Measurements from ENCODE around the gene TMA7B.

DNA sequence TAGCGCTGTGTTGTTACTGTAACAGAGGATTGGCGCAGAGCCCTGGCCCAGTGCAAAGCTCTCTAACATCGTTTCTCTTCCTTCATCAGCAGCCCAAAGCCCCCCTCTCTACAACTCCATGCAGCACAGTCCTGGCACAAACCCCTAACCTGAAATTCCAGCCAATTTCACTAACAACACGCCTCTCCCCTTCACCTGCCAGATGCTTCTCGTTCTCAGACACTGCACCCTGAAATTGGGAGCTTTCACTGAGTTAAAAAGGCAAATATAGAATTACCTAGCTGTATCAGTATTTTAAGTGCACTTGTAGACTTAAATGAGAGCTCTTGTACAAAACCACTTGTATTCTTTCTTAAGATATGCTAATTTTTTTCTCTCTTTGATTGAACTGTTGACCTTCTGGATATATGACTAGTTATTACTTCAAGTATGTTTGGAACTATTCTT, 43.0 kb upstream of the TMA7B start:
- TF ChIP-seq, protein P1, sequence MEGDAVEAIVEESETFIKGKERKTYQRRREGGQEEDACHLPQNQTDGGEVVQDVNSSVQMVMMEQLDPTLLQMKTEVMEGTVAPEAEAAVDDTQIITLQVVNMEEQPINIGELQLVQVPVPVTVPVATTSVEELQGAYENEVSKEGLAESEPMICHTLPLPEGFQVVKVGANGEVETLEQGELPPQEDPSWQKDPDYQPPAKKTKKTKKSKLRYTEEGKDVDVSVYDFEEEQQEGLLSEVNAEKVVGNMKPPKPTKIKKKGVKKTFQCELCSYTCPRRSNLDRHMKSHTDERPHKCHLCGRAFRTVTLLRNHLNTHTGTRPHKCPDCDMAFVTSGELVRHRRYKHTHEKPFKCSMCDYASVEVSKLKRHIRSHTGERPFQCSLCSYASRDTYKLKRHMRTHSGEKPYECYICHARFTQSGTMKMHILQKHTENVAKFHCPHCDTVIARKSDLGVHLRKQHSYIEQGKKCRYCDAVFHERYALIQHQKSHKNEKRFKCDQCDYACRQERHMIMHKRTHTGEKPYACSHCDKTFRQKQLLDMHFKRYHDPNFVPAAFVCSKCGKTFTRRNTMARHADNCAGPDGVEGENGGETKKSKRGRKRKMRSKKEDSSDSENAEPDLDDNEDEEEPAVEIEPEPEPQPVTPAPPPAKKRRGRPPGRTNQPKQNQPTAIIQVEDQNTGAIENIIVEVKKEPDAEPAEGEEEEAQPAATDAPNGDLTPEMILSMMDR (IDR thresholded peaks at IDR 0.05; ENCODE audit: insufficient read depth, low read length): no peak
- TF ChIP-seq, protein P2, sequence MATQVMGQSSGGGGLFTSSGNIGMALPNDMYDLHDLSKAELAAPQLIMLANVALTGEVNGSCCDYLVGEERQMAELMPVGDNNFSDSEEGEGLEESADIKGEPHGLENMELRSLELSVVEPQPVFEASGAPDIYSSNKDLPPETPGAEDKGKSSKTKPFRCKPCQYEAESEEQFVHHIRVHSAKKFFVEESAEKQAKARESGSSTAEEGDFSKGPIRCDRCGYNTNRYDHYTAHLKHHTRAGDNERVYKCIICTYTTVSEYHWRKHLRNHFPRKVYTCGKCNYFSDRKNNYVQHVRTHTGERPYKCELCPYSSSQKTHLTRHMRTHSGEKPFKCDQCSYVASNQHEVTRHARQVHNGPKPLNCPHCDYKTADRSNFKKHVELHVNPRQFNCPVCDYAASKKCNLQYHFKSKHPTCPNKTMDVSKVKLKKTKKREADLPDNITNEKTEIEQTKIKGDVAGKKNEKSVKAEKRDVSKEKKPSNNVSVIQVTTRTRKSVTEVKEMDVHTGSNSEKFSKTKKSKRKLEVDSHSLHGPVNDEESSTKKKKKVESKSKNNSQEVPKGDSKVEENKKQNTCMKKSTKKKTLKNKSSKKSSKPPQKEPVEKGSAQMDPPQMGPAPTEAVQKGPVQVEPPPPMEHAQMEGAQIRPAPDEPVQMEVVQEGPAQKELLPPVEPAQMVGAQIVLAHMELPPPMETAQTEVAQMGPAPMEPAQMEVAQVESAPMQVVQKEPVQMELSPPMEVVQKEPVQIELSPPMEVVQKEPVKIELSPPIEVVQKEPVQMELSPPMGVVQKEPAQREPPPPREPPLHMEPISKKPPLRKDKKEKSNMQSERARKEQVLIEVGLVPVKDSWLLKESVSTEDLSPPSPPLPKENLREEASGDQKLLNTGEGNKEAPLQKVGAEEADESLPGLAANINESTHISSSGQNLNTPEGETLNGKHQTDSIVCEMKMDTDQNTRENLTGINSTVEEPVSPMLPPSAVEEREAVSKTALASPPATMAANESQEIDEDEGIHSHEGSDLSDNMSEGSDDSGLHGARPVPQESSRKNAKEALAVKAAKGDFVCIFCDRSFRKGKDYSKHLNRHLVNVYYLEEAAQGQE (IDR thresholded peaks at IDR 0.05; ENCODE audit: insufficient replicate concordance, low read depth): no peak
- no peak for TF ChIP-seq POLR2AphosphoS5 (IDR thresholded peaks at IDR 0.05; ENCODE audit: low read depth)

Measured in HL-60 (cell line).